GM13977 (cell line): Measurements from ENCODE around the gene VPS54.

ENCODE experiments used
- DNase-seq: peaks from one replicate; pipeline ENCODE4 v3.0.0; 2012; ENCODE audit warnings: low spot score
- in situ Hi-C: fragments of 300-500 bp; cut with MboI; formaldehyde crosslinking; loops from one replicate; pipeline ENCODE4 v1.12.0; 2022; ENCODE audit warnings: low sequenced_read_pairs, low pct_unique_long_range_greater_than_20kb, mixed read lengths, inconsistent platforms; ENCODE audit not compliant: unreplicated experiment
- TF ChIP-seq, protein P1 (sequence below): IDR thresholded peaks from 2 replicates; pipeline ENCODE4 v1.5.1; 2012; ENCODE audit warnings: mild to moderate bottlenecking, control low read depth; ENCODE audit not compliant: insufficient read depth; ENCODE audit errors: extremely low read depth, missing control alignments

VPS54 gene

GRCh38 chr2:64023485-64024258 lies 4.4 kb upstream of the VPS54 start:
- in situ Hi-C loops, result no loop called here
- TF ChIP-seq, protein P1, sequence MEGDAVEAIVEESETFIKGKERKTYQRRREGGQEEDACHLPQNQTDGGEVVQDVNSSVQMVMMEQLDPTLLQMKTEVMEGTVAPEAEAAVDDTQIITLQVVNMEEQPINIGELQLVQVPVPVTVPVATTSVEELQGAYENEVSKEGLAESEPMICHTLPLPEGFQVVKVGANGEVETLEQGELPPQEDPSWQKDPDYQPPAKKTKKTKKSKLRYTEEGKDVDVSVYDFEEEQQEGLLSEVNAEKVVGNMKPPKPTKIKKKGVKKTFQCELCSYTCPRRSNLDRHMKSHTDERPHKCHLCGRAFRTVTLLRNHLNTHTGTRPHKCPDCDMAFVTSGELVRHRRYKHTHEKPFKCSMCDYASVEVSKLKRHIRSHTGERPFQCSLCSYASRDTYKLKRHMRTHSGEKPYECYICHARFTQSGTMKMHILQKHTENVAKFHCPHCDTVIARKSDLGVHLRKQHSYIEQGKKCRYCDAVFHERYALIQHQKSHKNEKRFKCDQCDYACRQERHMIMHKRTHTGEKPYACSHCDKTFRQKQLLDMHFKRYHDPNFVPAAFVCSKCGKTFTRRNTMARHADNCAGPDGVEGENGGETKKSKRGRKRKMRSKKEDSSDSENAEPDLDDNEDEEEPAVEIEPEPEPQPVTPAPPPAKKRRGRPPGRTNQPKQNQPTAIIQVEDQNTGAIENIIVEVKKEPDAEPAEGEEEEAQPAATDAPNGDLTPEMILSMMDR, result no peak
- no peak for DNase-seq

GRCh38 chr2:64021578-64021977 lies 2.4 kb upstream of the VPS54 start:
- DNase-seq, result no peak
- in situ Hi-C loops, result no loop called here
- TF ChIP-seq, protein P1, result no peak

GRCh38 chr2:64019975-64020528 lies 824 bp upstream of the VPS54 start:
- no peak for DNase-seq
- TF ChIP-seq, protein P1, result no peak
- in situ Hi-C loops, result no loop called here

- DNase-seq, result peak; percentile 65
- TF ChIP-seq, protein P1, result no peak
- in situ Hi-C loops, result no loop called here
Observed at GRCh38 chr2:64018701-64019082, 536 bp downstream of the VPS54 start.

DNA sequence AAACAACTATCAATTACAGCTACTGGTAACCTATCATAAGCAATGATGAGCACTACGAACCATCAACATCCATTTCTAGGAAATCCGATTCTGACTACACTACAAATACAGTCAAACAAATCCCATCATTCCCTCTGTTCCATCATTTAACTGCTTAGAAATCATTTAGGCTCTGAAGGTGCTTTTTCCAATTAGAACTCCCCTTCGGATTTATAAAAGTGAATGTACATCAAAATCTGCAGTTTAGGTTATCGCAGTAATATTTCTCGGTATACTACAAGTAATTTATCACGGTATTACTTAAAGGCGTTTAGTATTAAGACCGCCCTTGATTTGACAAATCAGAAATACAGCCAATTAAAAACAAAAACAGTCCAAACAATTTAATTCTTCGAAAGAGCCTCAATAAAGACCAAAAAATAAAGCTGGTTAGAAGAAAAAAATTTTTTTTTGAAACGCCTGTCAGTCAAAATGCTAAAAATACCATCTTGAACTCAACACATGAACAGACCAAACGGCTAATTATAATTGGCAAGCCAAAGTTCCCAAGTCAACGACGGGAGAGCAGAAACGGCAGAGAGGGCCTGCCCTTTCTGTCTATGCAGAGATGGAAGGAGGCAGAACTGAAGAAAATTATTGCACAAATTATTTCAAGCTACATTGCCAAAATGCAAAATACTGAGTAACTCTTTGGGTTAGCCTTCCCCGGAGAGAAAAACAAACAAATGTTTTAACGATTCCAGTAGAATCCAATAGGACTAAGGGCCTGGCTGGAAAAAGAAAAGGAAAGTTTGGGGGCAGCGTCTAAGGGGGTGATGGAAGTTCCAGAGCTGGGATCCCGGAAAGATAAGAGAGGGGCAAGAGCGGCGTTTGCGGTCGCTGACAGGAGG lies 1.2 kb downstream of the VPS54 start:
- in situ Hi-C loops, result no loop called here

DNA sequence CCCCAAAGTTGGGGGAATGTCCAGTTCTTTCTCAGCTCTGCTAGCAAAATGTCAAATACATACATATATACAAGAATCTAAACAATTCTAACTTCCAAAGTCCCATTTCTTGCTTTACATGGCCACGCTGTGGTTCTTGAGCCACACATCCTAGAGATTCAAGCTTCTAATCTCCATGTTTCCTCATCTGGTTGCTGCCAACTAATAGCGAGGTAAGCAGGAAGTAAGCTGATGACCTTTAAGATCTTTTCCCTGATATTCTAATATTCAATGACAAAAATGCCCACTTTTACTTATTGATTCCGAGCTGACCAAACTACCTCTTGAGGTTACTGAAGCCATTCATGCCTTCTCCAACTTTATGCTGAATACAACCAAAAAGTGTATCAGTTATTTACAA lies 3.3 kb downstream of the VPS54 start:
- in situ Hi-C loops, result no loop called here
- DNase-seq, result no peak
- TF ChIP-seq, protein P1, result no peak

More for the DNA sequence above, 1.2 kb downstream of the VPS54 start:
- peak; percentile 31 for DNase-seq
- TF ChIP-seq, protein P1, result no peak
